SIG-M5 (cell line): ENCODE results near the gene TPI1.

Experiments used
- DNase-seq: peaks from one replicate; lab custom pipeline; 2025; lab: John Stamatoyannopoulos, UW

Gene TPI1

GRCh38 chr12:6867413-6868210 lies at the start of gene TPI1:
Gene TPI1 (plus strand): TSS chr12:6867531. CDS start chr12:6867567, 36 bp downstream.
- DNase-seq, result no peak

DNA sequence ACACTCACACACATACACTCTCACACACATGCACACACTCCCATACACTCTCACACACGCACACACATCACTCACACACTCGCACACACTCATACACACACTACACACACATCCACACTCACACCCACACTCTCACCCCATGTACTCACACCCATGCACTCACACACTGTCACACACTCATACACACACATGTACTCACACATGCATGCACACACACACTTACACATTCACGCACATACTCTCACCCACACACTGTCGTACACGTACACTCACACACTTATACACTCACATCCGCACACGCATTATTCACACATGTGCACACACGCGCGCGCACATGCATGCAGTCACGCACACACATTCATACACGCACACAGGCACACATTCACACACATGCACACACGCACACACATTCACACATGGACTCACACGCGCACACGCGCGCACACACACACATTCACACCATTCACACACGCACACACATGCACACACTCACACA lies 49.6 kb upstream of the TPI1 start:
- DNase-seq, result no peak

DNA sequence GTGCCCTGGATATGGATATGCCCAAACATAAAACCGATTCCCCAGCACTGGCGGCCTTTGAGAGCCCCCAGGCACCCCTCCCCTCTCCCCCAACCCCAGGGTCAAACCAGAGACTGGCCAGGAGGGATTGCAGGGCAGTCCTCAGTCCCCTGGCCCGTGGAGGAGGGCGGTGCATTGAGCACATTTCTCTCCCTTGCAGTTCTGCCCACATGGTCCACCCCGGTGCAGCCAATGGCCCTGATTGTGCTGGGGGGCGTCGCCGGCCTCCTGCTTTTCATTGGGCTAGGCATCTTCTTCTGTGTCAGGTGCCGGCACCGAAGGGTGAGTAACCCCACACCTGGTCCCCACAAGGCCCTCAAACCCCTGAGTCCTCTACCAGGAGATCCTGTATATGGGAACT lies 49.1 kb upstream of the TPI1 start:
- no peak for DNase-seq

GRCh38 chr12:6818645-6819044 lies 48.7 kb upstream of the TPI1 start:
- DNase-seq, result no peak

- no peak for DNase-seq
Observed at GRCh38 chr12:6819106-6820030, 48.0 kb upstream of the TPI1 start.

GRCh38 chr12:6820166-6820565 lies 47.2 kb upstream of the TPI1 start:
- no peak for DNase-seq

DNA sequence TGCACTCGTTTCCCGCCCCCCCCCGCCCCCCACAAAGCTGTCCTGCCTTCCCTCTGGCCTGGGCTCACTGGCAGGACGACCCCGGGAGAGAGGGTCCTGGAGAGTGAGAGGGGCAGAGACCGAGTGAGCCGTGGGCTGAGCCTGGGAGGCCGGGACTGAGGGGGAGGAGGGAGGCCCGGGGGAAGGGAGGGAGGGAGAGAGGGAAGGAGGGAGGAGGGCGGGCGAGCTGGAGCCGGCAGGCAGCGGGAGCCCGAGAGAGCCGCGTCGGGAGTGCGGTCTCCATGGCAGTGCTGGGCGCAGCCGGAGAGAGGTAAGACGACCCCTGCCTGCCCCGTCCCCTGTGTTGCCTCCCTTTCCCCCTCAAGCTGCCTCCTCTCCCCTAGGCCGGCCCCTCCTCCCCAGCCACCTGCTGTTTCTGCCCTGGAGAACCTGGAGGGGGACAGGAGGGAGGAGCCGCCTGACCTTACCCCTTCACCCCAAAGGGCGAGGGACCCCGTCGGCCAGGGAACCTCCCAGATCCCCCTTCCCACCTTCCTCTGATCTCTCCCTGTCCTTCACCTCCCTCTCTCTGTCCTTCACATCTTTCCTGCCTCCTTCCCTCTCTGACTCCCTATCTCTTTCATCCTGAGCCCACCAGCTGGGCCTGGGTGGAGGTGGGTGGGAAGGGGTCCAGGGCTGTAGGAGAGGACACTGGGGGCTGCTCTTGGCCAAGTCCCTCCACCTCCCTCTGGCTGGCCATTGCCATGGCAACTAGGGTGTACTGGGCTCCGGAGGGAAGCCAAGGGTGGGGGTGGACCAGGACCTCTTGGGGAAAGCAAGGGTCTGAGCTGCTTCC lies 45.5 kb upstream of the TPI1 start, which contains the start of gene GPR162:
TSS of gene GPR162 (plus strand) at position 231 of the 835 bp plus-strand sequence. CDS start 2,078 bp downstream, outside the sequence.
- no peak for DNase-seq

DNA sequence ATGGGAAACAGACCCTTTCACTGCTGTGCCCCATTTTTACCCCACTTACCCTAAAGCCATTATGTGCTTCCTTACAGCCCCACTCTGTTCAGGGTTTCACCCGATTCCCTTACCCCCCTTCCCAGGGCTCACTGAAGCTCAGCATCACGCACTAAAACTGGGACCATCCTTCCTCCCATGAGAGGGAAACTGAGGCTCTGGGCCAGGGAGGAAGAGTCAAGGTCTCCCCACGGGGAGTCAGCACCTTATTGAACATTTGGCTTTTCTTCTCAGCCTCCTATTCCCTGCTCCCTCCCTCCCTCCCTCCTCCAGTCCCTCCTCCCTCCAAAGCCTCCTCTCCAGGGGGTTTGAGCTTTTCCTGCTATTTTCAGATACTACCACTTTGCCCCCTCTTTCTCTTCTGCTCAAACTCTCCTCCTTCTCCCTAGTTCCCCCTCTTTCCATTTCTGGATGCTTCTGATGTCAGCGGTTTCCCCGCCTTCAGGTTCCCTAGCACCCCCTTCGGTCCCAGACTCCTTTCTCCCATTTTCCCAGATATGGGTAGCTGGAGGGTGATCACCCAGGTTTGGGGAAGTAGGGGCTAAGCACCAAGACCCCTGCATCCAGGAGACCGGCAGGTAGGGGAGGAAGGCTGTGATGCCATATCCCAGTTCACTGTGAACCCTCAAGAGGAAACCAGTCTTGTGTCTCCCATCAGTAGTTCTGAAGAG lies 44.8 kb upstream of the TPI1 start:
- no peak for DNase-seq

DNA sequence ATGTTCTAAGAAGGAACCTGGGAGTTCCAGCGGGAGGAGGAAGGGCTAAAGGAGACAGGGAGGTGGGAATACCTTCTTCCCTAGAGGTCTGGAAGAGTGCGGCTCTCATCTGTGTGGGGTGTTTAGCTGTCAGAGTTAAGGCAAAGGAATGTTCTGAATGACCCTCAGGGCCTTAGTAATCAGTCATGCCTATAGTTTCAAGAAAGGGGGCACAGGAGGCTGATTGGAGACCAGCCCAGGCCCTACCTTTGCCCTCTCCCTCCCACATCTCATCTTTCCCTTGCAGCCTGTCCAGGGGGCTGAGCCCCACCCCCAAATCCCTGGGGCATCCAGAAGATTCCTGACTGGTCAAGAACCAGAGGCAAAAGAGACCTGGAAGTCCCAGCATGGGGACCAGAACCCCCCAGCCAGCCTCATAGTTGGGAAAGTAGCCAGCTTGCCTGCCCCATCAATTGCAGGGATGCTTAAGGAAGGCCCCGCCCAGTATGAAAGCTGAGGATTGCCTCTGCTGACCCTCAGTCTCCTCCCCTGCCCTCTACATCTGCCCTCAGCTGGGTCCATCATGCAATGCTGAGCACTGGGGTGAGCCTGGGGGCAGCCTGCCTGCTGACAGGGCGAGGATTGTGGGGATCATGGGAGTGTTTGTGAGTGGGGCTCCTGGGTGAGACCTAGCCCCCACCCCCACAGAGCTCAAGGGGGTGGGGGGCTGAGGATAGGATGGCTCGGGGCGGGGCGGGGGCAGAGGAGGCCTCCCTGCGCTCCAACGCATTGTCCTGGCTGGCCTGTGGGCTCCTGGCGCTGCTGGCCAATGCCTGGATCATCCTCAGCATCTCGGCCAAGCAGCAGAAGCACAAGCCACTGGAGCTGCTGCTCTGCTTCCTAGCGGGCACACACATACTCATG lies 43.9 kb upstream of the TPI1 start:
- no peak for DNase-seq

- DNase-seq, result no peak
Observed at GRCh38 chr12:6824085-6824775, 43.1 kb upstream of the TPI1 start.

DNA sequence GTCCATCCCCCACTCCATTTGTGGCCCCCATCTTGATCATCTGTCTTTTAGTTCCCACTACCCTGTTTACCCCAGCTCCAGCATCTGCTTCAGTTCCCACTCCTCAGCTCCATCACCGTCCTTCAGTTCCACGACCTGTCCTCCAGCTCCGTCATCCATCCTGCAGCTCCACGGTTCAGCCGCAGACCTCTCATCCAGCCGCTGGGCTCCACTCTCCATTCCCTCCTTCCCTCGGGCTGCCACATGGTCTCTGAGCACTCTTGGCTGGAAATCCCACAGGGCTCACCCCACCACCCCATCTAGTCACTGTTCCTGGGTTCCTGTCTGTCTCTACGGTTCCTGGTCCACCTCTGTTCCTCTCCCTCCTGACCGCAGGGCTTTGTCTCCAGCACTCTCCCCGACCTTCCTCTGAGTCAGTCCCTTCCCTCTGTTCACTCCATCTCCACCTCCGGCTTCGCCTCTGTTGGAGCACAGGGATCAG lies 42.4 kb upstream of the TPI1 start:
- no peak for DNase-seq

DNA sequence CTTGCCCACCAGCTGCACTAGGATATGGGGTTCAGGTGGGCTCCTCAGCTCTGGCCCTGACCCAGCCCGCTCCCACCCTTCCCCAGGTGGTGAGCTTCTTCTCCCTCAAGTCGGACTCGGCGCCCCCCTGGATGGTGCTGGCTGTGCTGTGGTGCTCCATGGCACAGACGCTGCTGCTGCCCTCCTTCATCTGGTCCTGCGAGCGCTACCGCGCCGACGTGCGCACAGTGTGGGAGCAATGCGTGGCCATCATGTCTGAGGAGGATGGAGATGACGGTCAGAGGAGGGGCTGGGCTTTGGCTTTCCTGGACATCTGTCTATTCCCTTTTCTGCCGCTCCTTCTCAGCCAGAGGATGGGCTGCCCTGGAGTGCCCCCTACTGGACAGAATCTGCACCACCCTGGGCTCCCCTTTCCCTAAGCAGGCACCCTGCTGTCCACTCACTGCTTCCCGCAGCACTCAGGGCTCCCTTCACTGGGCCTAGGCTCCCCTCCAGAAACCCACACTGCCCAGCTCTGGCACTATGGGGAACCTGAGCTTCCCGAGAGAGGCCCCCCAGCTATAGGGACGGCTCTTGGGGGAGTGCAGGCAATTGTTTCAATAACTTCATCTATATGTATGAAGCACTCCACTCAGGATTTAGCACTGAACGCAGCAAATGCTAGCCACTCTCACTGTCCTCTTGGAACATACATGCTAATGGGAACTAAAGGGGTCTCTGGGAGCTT lies 41.8 kb upstream of the TPI1 start:
- no peak for DNase-seq

GRCh38 chr12:6826125-6826733 lies 41.1 kb upstream of the TPI1 start:
- DNase-seq, result no peak

GRCh38 chr12:6826734-6827436 lies 40.4 kb upstream of the TPI1 start:
- DNase-seq, result no peak

DNA sequence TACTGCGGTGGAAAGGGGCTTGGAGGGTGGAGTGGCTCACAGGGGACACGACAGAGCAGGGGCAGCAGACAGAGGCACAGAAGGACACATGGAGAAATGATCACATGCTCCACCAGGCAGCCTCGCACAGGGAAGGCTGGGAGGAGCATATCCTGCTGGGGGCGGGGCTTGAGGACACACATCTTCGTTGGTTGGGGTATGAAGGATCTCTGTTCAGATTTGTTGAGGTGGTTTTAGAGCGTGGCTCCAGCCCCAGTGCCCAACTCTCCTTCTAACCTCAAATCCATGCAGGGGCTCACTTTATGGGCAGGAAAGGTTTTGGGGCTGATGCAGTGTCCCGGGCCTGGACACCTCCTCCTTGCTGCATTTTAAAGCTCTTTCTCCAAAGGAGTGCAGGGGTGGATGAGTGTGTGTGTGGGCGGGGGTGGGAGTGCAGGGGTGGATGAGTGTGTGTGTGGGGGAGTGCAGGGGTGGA lies 39.9 kb upstream of the TPI1 start:
- no peak for DNase-seq

- DNase-seq, result no peak
Observed at GRCh38 chr12:6827982-6828780, 39.1 kb upstream of the TPI1 start, which contains the start of gene P3H3. Gene P3H3 (plus strand): TSS chr12:6828407. CDS start chr12:6828441, 34 bp downstream.
